Measurements from ENCODE around the gene PAPSS2.
"Not testable (repeated sequence)": the region's sequence is repeated elsewhere in the genome, so short reads cannot be mapped to it uniquely, and the experiment has no call there.

PAPSS2 gene

DNA sequence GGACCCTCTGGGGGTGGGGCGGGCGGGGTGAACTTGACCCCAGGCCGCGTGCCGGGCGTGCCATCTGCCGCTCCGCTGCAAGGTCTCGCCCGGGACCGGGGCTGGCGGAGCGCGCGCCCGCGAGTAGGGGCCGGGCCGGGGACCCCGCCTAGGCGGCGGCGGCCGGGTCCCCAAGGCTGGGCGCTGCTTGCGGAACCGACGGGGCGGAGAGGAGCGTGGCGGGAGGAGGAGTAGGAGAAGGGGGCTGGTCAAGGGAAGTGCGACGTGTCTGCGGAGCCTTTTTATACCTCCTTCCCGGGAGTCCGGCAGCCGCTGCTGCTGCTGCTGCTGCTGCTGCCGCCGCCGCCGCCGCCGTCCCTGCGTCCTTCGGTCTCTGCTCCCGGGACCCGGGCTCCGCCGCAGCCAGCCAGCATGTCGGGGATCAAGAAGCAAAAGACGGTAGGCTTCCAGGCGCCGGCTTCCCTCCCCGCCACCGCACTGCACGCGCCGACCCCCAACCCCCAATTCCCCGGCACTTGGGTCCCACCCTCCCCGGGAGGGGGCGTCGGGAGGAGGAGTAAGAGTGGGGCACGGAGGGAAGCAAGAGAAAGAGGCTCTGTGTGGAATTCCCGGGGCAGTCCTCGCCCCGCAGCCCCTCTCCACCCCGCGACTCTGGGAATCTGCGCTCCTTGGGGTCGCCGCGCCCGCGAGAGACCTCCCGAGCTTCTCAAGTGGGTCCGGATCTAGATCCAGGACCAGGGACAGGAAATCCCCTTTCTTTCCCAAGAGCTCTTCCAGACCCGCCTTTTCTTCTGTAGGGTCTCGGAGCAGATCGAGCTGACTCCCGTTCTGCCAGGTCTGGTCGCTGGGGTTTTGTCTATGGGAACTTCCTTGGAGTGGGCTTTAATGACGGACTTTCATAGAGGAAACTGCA is at the start of gene PAPSS2:
TSS of gene PAPSS2 (plus strand) at position 308 of the 913 bp plus-strand sequence. CDS start at position 412, 104 bp downstream.
- no peak for FAIRE-seq

- FAIRE-seq: not testable (repeated sequence)
These were observed 48.3 kb upstream of the PAPSS2 start for GRCh38 chr10:87611341-87611740.

DNA sequence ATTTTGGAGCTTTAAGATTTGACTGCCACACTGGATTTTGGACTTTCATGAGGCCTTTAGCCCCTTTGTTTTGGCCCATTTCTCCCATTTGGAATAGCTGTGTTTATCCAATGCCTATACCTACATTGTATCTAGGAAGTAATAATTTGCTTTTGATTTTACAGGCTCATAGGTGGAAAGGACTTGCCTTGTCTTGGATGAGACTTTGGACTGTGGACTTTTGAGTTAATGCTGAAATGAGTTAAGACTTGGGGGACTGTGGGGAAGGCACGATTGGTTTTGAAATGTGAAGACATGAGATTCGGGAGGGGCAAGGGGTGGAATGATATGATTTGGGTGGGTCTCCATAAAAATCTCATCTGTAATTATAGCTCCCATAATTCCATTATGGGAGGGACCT is 47.6 kb upstream of the PAPSS2 start:
- no peak for FAIRE-seq

DNA sequence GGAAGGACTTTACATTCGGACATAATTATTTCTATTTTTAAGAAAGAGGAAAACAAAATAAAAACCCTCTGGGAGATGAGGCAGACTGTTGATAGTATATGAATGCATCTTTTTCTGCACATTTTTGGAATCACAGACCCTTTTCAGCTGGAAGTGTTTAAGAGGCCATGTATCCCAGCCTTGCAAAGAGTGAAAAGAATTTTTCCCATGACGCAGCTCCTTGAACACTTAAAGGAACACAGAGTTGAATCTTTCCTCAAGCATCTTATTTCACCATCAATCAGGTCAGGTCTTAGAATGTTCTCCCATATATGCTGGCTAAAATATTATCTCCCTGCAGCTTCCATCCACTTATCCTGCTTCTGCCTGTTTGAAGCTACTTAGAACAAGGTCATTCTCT is 45.9 kb upstream of the PAPSS2 start:
- no peak for FAIRE-seq

- FAIRE-seq: no peak
These were observed 43.8 kb upstream of the PAPSS2 start for GRCh38 chr10:87615856-87616255.

DNA sequence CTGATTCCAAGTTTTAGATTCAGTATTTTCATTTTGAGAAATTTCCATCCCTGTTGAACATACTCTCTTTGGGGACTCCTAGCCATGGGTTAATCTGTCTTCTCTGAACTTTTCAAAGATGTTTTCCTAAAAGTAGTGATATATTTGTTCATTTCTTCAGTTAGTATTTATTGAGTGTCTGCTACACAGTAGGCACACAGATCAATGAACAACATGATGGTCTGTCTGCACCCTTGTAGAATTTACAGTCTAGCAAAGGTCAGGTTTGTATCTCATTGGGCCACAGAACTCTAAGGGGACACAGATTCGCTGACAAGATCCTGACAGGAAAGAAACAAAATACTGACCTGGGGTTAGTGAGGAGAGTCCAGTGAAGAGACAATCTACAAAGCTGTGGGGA is 42.2 kb upstream of the PAPSS2 start:
- no peak for FAIRE-seq

- FAIRE-seq: peak; percentile 91
These were observed 40.9 kb upstream of the PAPSS2 start for GRCh38 chr10:87618566-87619423.

DNA sequence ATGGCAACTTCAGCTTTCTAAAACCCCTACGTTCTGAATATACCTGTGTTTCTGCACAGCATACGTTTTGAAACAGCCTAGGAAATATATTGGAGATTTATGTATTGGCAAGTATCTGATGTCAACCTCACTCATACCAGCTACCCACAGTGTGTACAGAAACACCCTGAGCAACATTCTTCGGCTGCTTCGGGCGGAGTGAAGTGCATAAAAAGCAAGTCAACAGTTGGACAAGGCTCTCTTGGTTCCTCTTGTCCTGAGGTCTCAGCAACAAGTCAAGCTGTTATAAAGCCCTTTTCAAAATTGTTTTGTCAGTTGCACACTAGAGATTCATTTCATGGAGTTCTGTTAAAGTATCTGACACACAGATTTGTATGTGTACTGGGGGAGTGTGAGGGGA is 40.0 kb upstream of the PAPSS2 start:
- peak; percentile 69 for FAIRE-seq

- FAIRE-seq: not testable (repeated sequence)
These were observed 38.2 kb upstream of the PAPSS2 start for GRCh38 chr10:87621440-87621839.

DNA sequence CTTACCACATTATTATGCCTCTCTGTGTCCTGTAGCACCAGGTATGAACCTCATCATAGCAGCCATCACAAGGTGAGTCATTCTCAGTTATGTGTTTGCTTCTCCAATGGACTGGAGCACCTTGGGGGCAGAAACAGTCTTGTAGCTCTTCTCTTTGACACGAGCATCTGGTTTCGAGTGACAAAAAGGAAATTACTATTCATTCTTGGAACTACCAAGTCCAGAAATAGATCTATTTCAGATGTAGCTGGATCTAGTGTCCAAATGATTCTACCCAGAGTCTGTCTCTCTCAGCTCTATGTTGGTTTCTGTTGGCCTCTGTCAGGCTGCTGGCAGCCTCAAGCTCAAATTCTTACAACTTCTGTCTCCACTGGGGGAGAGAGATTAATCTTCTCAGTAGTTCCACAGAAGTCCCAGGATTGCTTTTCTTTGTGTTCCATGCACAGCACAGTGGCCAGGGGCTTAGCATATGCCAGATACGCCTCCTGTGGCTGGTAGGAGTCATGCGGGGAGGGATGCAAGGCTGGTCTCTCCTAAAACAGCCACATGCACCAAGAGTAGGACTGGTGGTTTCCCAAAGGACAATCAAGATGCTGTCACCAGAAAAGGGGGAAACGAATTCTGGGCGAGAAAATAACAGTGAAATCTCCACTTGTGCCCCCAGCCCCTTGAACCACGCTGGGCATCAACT is 37.2 kb upstream of the PAPSS2 start:
- no peak for FAIRE-seq

- no peak for FAIRE-seq
These were observed 36.5 kb upstream of the PAPSS2 start for GRCh38 chr10:87623191-87623590.

DNA sequence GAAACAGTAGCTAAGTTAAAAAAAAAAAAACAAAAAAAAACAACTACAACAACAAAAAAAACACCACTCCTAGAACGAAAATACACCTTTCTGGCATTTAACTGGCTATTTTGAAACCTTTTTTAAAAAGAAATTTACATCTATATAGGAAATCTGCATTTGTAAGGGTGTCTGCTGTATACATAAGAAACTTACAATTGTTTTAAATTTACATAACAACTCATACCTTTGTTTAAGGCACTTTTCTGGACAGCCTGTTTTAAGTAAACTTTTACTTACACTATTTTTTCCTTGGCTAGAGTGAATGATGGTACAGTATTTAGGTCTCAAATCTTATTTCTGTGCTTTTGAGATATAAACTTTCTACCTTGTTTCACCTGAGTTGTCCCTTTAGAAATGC is 34.0 kb upstream of the PAPSS2 start:
- no peak for FAIRE-seq

DNA sequence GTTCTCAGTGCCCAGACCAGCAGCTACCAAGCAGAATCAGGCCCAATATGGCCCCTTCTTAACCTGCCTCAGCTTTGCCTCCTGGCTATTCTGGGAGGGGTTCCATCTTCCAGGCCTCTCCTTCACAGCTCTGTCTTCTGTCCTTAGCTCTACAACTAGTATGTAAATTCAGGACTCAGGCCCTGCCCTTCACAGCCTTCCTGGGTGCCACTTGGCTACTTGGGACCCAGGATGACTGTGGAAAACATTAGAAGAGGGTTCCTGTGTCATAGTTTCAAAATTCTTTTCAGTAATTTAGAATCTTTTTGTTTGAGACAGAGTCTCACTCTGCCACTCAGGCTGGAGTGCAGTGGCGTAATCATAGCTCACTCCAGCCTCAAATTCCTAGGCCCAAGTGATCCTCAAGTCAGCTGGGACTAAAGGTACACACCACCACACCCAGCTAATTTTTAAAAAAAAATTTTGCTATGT is 33.2 kb upstream of the PAPSS2 start:
- no peak for FAIRE-seq

GRCh38 chr10:87630171-87630570 is 29.5 kb upstream of the PAPSS2 start:
- FAIRE-seq: no peak

GRCh38 chr10:87632454-87632853 is 27.2 kb upstream of the PAPSS2 start:
- FAIRE-seq: no peak

GRCh38 chr10:87634311-87634710 is 25.4 kb upstream of the PAPSS2 start:
- no peak for FAIRE-seq

- FAIRE-seq: no peak
These were observed 24.0 kb upstream of the PAPSS2 start for GRCh38 chr10:87635498-87636312.

- no peak for FAIRE-seq
These were observed 23.3 kb upstream of the PAPSS2 start for GRCh38 chr10:87636313-87636915.

GRCh38 chr10:87639493-87639892 is 20.2 kb upstream of the PAPSS2 start:
- no peak for FAIRE-seq

DNA sequence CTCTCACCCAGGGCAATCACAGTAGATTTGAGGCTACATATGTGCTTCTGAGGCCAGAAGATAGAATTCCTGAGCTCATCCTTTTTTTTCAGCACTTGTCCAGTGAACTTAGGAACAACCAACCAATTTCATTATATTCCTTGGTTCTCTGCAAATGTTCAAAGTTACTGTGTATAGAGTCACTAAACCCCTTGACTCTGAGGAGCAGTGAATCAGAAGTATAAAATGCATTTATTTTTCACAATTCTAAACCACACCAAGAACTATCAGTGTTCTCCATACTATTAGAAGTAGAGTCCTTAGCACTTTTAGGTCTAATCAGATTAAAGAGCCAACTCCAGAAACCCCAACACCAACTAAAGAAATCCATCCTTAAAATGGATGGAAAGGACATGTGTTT is 19.6 kb upstream of the PAPSS2 start:
- FAIRE-seq: no peak

DNA sequence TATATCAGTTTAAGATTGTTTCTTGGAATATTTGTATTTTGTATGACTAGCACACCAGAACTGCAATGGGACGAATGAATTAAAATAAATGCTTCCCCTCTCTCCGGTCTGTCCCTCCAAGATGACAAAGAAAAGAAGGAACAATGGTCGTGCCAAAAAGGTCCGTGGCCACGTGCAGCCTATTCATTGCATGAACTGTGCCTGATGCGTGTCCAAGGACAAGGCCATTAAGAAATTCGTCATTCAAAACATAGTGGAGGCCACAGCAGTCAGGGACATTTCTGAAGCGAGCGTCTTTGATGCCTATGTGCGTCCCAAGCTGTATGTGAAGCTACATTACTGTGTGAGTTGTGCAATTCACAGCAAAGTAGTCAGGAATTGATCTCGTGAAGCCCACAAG is 17.2 kb upstream of the PAPSS2 start:
- no peak for FAIRE-seq

GRCh38 chr10:87642988-87643387 is 16.7 kb upstream of the PAPSS2 start:
- FAIRE-seq: no peak
